DOHH2 (cell line): ENCODE measurements around the gene HEMGN.

ENCODE experiments used
- H3F3A ChIP-seq: fragments of 200-600 bp; sonication (generic), shearing (Covaris generic); 2 replicates; pipeline ENCODE4 v1.6.0; 2016; ENCODE audit warnings: antibody characterized with exemption, mild to moderate bottlenecking; ENCODE audit not compliant: control insufficient read depth, insufficient read depth
- H3K27ac ChIP-seq: fragments of 200-600 bp; sonication (generic); 2 replicates; pipeline ENCODE4 v1.5.1; 2014; ENCODE audit warnings: low read depth, mild to moderate bottlenecking, low read length, moderate library complexity
- H3K27me3 ChIP-seq: fragments of 200-600 bp; sonication (generic); 2 replicates; pipeline ENCODE4 v1.6.1; 2014; ENCODE audit warnings: mild to moderate bottlenecking, low read length, mixed read lengths; ENCODE audit not compliant: control insufficient read depth
- H3K36me3 ChIP-seq: fragments of 200-600 bp; sonication (generic); 2 replicates; pipeline ENCODE4 v1.6.1; 2014; ENCODE audit warnings: mild to moderate bottlenecking, low read length, moderate library complexity, mixed read lengths; ENCODE audit not compliant: control insufficient read depth
- H3K4me1 ChIP-seq: fragments of 200-600 bp; sonication (generic); 2 replicates; pipeline ENCODE4 v1.6.1; 2014; ENCODE audit warnings: mild to moderate bottlenecking, low read length, mixed read lengths; ENCODE audit not compliant: control insufficient read depth
- H3K4me2 ChIP-seq: fragments of 200-600 bp; sonication (generic); 2 replicates; pipeline ENCODE4 v1.6.0; 2014; ENCODE audit warnings: mild to moderate bottlenecking, low read length, moderate library complexity
- H3K4me3 ChIP-seq: fragments of 200-600 bp; sonication (generic); 2 replicates; pipeline ENCODE4 v1.5.1; 2014; ENCODE audit warnings: mild to moderate bottlenecking, low read length, mixed read lengths
- H3K79me2 ChIP-seq: fragments of 200-600 bp; sonication (generic); 2 replicates; pipeline ENCODE4 v1.6.1; 2014; ENCODE audit warnings: mild to moderate bottlenecking, low read length, mixed read lengths; ENCODE audit not compliant: control insufficient read depth
- H3K9me2 ChIP-seq: fragments of 200-600 bp; sonication (generic); replicated peaks from 2 replicates; pipeline ENCODE4 v1.6.1; 2014; ENCODE audit warnings: mild to moderate bottlenecking, low read length, mixed read lengths; ENCODE audit not compliant: control insufficient read depth
- H3K9me3 ChIP-seq: fragments of 200-600 bp; sonication (generic); 2 replicates; pipeline ENCODE4 v1.6.1; 2014; ENCODE audit warnings: antibody characterized with exemption, low read length, mixed read lengths; ENCODE audit not compliant: control insufficient read depth, insufficient read depth
- H4K20me1 ChIP-seq: fragments of 200-600 bp; sonication (generic); 2 replicates; pipeline ENCODE4 v1.6.0; 2014; ENCODE audit warnings: low read depth, mild to moderate bottlenecking, antibody characterized with exemption, low read length, moderate library complexity; ENCODE audit not compliant: control insufficient read depth, insufficient read depth
- EZH2phosphoT487 ChIP-seq: fragments of 200-600 bp; sonication (generic); IDR thresholded peaks from 2 replicates; pipeline ENCODE4 v1.6.1; 2017; ENCODE audit warnings: borderline replicate concordance, mild to moderate bottlenecking, antibody characterized with exemption, low read length, moderate library complexity, mixed read lengths
- TF ChIP-seq, protein P1 (sequence below): fragments of 200-600 bp; sonication (generic); IDR thresholded peaks from one replicate; pipeline ENCODE4 v1.5.1; 2014; ENCODE audit warnings: antibody characterized with exemption, mild to moderate bottlenecking, low read depth, low read length; ENCODE audit not compliant: poor library complexity, severe bottlenecking

HEMGN gene

DNA sequence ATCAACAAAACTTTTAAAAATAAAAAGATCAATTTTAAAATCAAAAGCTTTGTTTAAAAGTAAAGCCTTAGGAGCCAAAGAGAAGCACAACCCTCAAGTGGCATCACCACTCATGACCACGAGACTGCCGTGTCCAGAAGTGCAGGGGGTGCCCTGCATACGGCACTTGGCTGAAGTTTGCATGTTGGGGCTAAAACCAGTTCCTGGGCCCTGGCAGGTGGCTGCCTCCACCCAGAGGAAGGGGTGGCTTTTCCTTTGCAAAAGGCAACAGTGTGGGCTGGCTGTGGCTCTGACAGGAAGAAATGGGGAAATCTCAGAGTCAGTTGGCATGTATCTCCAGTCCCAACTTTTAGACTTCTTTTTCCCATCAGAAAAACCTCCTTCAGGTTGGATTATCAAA is 30.9 kb downstream of the HEMGN start:
- Histone ChIP-seq H3K4me1 (no peaks in the 10 kb centered on the region), H4K20me1 (peaks cover 3% of the 10 kb centered on the region; the same call in 1 of the 2 replicates), H3K27ac (no peak overlapping the region), H3K79me2 (peaks cover 14% of the 10 kb centered on the region; the same call in 1 of the 2 replicates), H3K36me3 (peaks cover 53% of the 10 kb centered on the region), H3K9me3 (no peaks in the 10 kb centered on the region), H3K4me2 (no peak overlapping the region), H3K9me2 (no peaks in the 10 kb centered on the region), H3F3A (no peaks in the 10 kb centered on the region), H3K27me3 (no peaks in the 10 kb centered on the region), H3K4me3 (no peak overlapping the region)
- no peak for TF ChIP-seq EZH2phosphoT487
- TF ChIP-seq, protein P1, sequence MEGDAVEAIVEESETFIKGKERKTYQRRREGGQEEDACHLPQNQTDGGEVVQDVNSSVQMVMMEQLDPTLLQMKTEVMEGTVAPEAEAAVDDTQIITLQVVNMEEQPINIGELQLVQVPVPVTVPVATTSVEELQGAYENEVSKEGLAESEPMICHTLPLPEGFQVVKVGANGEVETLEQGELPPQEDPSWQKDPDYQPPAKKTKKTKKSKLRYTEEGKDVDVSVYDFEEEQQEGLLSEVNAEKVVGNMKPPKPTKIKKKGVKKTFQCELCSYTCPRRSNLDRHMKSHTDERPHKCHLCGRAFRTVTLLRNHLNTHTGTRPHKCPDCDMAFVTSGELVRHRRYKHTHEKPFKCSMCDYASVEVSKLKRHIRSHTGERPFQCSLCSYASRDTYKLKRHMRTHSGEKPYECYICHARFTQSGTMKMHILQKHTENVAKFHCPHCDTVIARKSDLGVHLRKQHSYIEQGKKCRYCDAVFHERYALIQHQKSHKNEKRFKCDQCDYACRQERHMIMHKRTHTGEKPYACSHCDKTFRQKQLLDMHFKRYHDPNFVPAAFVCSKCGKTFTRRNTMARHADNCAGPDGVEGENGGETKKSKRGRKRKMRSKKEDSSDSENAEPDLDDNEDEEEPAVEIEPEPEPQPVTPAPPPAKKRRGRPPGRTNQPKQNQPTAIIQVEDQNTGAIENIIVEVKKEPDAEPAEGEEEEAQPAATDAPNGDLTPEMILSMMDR: no peak

DNA sequence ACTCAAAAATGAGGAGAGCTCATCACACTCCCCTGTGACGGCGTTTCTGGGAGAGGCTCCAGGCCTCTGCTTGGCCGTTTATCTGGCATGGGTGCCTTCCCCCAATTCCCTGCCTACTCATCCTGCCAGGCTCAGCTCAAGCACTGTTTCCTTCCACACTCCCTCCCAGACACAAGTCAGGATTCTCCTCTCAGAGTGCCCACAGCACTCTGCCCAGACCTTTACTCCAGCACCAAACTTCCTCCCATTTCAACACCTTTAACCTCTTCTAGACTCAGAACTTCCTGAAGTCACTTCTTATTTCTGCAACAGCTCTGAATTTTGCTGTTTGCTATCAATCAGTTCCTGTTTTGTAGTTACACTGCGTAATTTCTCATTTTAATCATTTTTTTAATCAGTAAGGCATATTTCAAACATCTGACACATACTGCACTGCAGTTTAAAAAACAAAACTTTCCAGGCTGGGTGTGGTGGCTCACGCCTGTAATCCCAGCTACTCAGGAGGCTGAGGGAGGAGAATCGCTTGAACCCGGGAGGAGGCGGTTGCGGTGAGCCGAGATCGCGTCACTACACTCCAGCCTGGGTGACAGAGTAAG is 31.6 kb downstream of the HEMGN start:
- Histone ChIP-seq H3K4me2 (no peak overlapping the region), H3K79me2 (peaks cover 14% of the 10 kb centered on the region; the same call in 1 of the 2 replicates), H3F3A (0 out of 2 replicates have a peak, but pooled peaks cover 1% of the 10 kb centered on the region), H3K4me1 (no peaks in the 10 kb centered on the region), H3K27ac (no peak overlapping the region), H3K36me3 (peaks cover 46% of the 10 kb centered on the region), H3K9me2 (no peaks in the 10 kb centered on the region), H3K27me3 (no peaks in the 10 kb centered on the region), H3K4me3 (no peak overlapping the region), H4K20me1 (peaks cover 3% of the 10 kb centered on the region; the same call in 1 of the 2 replicates), H3K9me3 (no peaks in the 10 kb centered on the region)
- TF ChIP-seq EZH2phosphoT487: no peak
- TF ChIP-seq, protein P1: no peak

DNA sequence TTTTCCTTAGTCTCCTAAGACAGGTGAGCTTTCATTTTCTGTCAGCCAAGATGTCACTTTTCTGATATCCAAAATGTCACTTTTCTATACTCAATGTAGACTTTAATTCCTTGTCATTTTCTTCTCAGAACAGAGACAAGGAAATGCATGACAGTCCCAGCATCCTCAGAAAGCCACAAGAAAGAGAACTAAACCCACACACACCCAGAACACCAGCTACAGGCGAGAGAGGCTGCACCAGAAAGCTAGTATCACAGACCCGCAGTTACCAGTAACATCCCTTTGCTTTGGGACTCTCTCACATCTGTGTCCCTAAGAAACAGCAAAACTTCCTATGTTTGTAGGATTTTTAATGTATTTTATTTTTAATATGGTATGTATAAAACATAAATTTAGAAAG is 32.7 kb downstream of the HEMGN start:
- H4K20me1 ChIP-seq: peaks cover 3% of the 10 kb centered on the region; the same call in 1 of the 2 replicates
- H3K27me3 ChIP-seq: no peaks in the 10 kb centered on the region
- 0 out of 2 replicates have a peak, but pooled peaks cover 3% of the 10 kb centered on the region for H3F3A ChIP-seq
- H3K27ac ChIP-seq: no peak overlapping the region
- TF ChIP-seq, protein P1: no peak
- TF ChIP-seq EZH2phosphoT487: no peak
- no peak overlapping the region for H3K4me3 ChIP-seq
- H3K9me3 ChIP-seq: no peaks in the 10 kb centered on the region
- no peaks in the 10 kb centered on the region for H3K9me2 ChIP-seq
- H3K79me2 ChIP-seq: peaks cover 17% of the 10 kb centered on the region; the same call in 1 of the 2 replicates
- H3K36me3 ChIP-seq: peaks cover 43% of the 10 kb centered on the region
- H3K4me2 ChIP-seq: no peak overlapping the region
- no peaks in the 10 kb centered on the region for H3K4me1 ChIP-seq
